Measurements from ENCODE around the gene ZDHHC14. TPM values are rescaled to one million over a fixed set of nuclear protein-coding genes. Genes with fewer than 3 reads are reported as not detected.
A peak's percentile ranks its signal among the peaks of the same experiment; 100 is the strongest.
"Not testable (repeated sequence)": the region's sequence is repeated elsewhere in the genome, so short reads cannot be mapped to it uniquely, and the experiment has no call there.

Gene ZDHHC14
- total RNA-seq = 9.3 TPM
- long read RNA-seq, full-length matches to known transcripts = 2 of 14 reads
- long read RNA-seq, partial matches to known transcripts = 7 of 14 reads
- long read RNA-seq, other reads (novel, unspliced or antisense) = 5 of 14 reads

DNA sequence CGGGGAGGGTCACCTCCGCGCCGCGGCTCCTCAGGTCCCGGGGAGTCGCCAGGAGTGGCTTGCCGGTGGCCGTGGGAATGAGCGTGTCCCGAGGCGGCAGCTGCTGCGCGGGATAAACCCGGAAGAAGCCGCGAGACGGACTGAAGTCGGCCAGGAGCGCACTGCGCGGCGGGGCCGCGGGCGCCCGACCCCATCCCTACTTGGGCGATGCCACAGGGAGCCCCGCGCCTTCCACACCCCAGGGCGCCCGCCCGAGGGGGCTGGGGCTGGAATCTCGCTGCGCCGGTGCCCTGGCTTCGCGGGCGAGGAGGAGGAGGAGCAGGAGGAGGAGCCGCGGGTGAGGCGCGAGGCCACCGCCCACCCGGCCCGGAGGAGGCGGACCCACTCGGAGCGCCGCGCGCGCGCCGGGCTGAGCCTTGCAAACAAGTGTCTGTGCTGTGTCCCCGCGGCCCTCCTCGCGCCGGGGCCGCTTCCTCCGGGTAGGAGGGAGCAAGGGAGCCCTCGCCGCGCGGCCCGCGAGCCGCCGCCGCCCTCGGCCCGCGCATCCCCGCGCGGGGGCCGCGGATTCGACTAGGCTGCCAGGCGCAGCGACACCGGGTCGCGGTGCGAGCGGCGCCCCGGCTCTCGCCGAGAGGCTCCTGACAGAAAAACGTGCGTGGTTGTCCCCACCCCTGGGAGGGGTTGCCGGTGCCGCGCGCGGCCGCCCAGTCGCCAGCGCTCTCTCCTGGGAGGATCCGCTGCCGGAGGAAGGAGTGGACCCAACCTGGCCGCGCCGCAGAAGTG lies at the start of gene ZDHHC14:
Gene ZDHHC14, plus strand, starts transcription at position 412 of the 783 bp plus-strand sequence.
- intact Hi-C loops (cut with DNase I) = no loop called here
- ATAC-seq (peak; percentile 95 to 96), DNase-seq (peak; percentile 94)
- H3K36me3 ChIP-seq = no peaks in the 10 kb centered on the region
- H3K27me3 ChIP-seq (ENCODE audit: low read depth) = no peaks in the 10 kb centered on the region
- H3K27ac ChIP-seq = peak within 1 kb of the TSS; percentile 95
- TF ChIP-seq, protein P1, sequence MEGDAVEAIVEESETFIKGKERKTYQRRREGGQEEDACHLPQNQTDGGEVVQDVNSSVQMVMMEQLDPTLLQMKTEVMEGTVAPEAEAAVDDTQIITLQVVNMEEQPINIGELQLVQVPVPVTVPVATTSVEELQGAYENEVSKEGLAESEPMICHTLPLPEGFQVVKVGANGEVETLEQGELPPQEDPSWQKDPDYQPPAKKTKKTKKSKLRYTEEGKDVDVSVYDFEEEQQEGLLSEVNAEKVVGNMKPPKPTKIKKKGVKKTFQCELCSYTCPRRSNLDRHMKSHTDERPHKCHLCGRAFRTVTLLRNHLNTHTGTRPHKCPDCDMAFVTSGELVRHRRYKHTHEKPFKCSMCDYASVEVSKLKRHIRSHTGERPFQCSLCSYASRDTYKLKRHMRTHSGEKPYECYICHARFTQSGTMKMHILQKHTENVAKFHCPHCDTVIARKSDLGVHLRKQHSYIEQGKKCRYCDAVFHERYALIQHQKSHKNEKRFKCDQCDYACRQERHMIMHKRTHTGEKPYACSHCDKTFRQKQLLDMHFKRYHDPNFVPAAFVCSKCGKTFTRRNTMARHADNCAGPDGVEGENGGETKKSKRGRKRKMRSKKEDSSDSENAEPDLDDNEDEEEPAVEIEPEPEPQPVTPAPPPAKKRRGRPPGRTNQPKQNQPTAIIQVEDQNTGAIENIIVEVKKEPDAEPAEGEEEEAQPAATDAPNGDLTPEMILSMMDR (IDR thresholded peaks at IDR 0.05) = no peak
- H3K4me3 ChIP-seq = peak within 1 kb of the TSS; percentile 98
- H3K9me3 ChIP-seq = no peaks in the 10 kb centered on the region
- H3K4me1 ChIP-seq = peaks cover 26% of the 10 kb centered on the region

DNA sequence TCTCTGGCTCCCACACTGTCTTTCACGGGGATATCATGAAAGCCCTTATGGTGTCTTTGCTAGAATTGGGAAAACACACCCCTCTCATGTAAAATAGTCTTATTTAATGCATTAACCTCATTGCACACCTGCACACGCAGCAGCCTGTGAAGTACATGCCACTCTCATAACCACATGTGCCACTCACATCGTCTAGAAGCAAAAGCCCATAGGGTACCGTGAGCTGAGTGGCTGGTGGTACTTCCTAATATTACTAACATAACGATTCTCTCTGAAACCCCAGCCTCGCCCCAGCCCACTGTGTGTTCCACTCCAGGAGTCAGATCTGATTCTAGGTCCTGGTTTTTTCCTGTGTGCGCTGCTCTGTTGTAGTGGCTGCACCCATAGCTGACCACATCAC lies 48.2 kb upstream of the ZDHHC14 start:
- peaks cover 7% of the 10 kb centered on the region for H3K27me3 ChIP-seq (ENCODE audit: low read depth)
- no peaks in the 10 kb centered on the region for H3K36me3 ChIP-seq
- ATAC-seq = no peak
- no peak overlapping the region for H3K4me3 ChIP-seq
- no peaks in the 10 kb centered on the region for H3K4me1 ChIP-seq
- H3K27ac ChIP-seq = no peak overlapping the region
- DNase-seq = no peak
- TF ChIP-seq, protein P1 (IDR thresholded peaks at IDR 0.05) = no peak
- no peaks in the 10 kb centered on the region for H3K9me3 ChIP-seq
- intact Hi-C loops (cut with DNase I) = no loop called here

DNA sequence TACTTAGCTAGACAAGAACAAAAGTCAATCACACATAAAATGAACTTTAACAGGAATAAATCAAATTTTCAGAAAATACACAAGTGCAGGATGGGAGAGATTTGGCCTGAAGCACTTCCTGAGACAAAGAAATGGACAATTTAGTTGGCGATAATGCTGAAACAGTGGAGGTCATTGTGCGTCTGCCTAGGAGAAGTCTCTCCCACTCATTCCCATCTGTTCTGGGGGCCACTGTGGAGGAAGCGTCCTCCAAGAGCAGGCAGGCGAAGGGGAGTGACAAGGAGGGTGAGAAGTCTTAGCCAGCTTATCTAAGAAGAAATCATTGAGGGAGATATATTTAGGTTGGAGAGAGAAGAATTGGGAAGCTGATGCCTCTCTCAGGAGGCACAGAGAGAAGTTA lies 47.5 kb upstream of the ZDHHC14 start:
- TF ChIP-seq, protein P1 (IDR thresholded peaks at IDR 0.05) = no peak
- no peak for ATAC-seq

DNA sequence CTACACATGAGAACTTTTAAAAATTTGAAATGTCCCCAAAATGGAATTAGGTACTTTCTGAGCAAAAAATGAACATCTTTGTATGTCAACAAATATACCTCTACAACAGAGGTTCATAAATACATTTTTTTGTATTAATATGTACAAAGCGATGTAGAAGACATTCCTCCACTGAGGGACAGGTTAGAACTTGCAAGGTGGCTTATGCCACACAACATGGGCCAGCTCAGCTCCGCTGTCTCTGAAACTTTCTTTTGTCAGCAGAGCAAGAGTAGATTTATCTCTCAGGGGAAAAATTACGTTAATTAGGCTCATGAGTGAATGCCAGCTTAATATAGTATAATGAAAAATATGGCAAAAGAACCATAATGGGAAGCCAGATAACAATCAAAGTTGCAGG lies 47.0 kb upstream of the ZDHHC14 start:
- no peak for DNase-seq
- no peaks in the 10 kb centered on the region for H3K9me3 ChIP-seq
- H3K27me3 ChIP-seq (ENCODE audit: low read depth) = peaks cover 7% of the 10 kb centered on the region
- intact Hi-C loops (cut with DNase I) = no loop called here
- H3K27ac ChIP-seq = no peak overlapping the region
- TF ChIP-seq, protein P1 (IDR thresholded peaks at IDR 0.05) = no peak
- no peak for ATAC-seq
- no peak overlapping the region for H3K4me3 ChIP-seq
- H3K4me1 ChIP-seq = no peaks in the 10 kb centered on the region
- no peaks in the 10 kb centered on the region for H3K36me3 ChIP-seq

More for the DNA sequence above, 47.5 kb upstream of the ZDHHC14 start:
- H3K4me3 ChIP-seq = no peak overlapping the region
- H3K36me3 ChIP-seq = no peaks in the 10 kb centered on the region
- H3K9me3 ChIP-seq = no peaks in the 10 kb centered on the region
- no peak for DNase-seq
- peaks cover 7% of the 10 kb centered on the region for H3K27me3 ChIP-seq (ENCODE audit: low read depth)
- intact Hi-C loops (cut with DNase I) = no loop called here
- no peak overlapping the region for H3K27ac ChIP-seq
- no peaks in the 10 kb centered on the region for H3K4me1 ChIP-seq

DNA sequence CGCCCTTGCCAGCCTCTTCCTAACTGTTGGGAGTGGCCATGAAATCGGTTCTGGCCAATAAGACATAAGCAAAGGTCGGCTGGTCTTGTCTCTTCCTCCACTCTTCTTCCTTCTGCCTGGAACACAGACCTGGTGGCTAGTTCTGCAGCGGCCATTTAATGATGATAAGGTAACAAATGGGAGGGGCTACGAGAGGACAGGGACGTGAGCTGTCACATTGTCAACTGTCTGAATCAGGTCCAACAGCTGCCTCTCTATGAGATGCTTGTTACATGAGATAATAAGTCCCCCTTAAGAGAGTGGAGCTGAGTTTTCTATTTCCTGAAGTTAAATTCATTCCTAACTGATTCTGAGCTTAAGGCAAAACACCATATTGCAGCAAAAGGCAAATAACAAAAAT lies 45.2 kb upstream of the ZDHHC14 start:
- no peaks in the 10 kb centered on the region for H3K36me3 ChIP-seq
- intact Hi-C loops (cut with DNase I) = no loop called here
- no peak for ATAC-seq
- no peaks in the 10 kb centered on the region for H3K9me3 ChIP-seq
- TF ChIP-seq, protein P1 (IDR thresholded peaks at IDR 0.05) = no peak
- no peaks in the 10 kb centered on the region for H3K4me1 ChIP-seq
- DNase-seq = no peak
- no peak overlapping the region for H3K27ac ChIP-seq
- H3K4me3 ChIP-seq = no peak overlapping the region
- peaks cover 7% of the 10 kb centered on the region for H3K27me3 ChIP-seq (ENCODE audit: low read depth)

DNA sequence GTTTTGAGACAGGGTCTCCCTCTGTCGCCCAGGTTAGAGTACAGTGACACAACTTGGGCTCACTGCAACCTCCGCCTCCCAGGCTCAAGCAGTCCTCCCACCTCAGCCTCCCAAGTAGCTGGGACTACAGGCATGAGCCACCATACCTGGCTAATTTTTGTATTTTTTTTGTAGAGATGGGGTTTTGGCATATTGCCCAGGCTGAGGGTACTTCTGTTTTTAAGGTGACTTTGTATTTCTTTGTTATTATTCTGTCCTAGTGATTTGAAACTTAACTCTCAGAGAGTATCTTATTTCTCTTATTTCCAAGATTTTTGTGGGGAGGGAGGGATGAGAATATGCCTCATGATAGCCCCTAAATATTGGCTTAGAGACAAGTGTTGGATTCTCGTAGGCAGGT lies 43.7 kb upstream of the ZDHHC14 start:
- H3K4me1 ChIP-seq; intact Hi-C loops (cut with DNase I); H3K27ac ChIP-seq; H3K9me3 ChIP-seq; H3K36me3 ChIP-seq; H3K4me3 ChIP-seq; ATAC-seq; DNase-seq; H3K27me3 ChIP-seq (ENCODE audit: low read depth): not testable (repeated sequence)
